Myocyte (in vitro differentiated cells): ENCODE data around the gene RNF220. TPM values are rescaled to one million over a fixed set of nuclear protein-coding genes. Genes with fewer than 3 reads are reported as not detected.

Source experiments
- DNase-seq: peaks from one replicate; pipeline ENCODE4 v3.0.0-alpha.2; 2012; ENCODE audit warnings: low read depth
- total RNA-seq: library from RNA; depleted of rRNA; stranded (reverse); fragments of >200 nt; gene quantifications from 2 replicates; pipeline ENCODE4 v1.2.3, GENCODE V29; 2014

The RNF220 gene
- total RNA-seq, 1 donor from 2014 or later = 129 TPM

DNA sequence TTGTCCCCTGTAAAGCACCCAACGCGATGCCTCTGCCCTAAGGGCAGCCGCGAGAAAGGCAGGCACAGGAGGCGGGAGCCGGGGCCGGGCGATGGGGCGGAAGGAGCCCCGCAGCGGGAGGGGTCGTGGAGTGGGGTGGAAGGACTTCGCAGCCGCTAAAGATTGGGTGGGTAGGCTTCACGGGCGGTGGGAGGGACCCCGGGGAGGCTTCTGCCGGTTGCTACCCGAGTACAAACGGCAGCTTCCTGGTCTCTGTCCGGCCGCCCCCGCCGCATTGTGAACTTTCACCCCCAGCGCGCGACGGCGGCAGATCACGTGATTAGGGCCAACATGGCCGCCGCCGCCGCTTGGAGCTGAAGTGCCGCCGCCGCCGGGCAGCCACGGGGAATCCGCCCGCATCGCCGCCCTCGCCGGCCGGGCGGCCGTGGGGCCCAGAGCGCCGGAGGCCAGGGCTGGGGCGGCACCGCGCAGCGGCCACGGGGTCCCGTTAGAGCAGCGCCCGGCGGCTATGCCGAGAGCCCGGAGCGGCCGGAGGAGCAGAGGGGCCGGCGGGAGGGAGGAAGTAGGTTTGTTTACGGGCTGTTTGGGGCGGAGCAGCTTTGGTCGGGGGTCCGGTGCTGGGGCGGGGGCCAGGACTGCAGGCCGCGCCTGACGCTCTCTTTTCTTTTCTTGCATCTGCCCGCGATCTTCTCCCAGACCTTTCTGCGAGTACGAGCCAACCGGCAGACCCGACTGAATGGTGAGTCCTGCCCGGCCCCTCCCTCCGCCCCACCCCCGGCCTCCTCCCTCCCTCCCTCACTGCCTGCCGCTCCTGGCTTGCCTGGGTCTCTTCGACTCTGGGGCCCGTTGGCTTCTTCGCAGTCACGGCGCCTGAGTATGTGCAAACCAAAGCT is 226.8 kb downstream of the RNF220 start:
- DNase-seq = peak; percentile 88

DNA sequence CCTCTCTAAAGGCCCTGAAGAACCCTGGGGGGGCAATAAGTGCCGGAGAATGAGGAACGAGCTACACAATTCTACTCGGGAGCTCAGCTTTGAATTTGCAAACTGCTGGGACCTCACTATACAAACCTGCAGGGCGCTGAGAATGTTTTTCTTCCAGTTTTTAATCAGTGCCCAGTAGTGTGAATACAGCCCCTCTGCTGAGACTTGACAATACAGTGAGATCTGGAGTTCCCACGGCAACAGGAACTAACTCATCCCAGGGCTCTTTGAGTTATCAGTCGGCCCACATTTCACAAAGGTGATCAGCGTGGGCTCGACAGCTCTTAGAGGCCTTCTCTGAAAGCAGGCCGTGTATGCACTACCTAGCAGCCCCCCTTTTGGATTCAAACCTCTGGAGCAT is 227.5 kb downstream of the RNF220 start:
- DNase-seq = no peak

DNA sequence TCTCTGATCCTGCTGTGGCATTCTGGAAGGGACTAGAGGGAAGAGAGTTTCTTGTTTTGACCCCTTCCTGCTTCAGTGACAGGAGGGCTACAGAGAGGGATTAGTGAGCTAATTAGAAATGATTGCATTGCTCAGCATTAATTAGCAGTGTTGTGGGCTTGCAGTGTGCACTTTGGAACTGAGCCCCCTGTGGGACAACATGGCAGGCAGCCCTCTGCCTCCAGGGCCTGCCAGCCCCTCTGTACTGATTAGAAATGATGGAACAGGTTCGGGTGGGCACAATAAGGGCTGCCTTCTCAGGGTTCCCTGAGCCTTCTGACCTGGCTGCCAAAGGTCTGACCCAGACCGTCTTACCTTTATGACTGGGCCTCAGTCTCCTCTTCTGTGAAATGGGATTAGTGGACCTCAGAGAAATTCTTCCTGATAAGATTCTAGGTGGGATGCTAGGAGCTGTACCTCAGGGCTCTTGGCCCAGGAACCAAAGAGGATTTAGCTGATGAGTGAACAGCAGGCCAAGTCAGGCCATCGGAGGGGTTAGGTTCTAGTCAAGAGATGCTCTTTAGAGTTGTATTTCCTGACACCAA is 229.6 kb downstream of the RNF220 start:
- DNase-seq = no peak

DNA sequence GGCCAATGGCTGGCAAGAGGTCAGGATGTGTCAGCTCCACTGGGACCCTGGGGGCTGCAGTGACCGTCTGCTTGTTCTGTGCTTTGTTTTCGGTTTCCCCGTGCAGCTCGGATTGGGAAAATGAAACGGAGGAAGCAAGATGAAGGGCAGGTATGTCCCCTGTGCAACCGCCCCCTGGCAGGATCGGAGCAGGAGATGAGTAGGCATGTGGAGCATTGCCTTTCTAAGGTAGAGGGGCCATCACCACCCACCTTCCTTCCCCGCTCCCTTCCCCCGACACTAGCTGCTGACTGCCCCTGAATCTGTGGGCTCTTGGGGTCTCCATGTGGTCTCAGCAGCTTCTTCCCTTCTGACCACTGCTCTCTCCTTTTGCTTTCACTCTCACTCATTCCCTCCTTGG is 230.4 kb downstream of the RNF220 start:
- DNase-seq = no peak

DNA sequence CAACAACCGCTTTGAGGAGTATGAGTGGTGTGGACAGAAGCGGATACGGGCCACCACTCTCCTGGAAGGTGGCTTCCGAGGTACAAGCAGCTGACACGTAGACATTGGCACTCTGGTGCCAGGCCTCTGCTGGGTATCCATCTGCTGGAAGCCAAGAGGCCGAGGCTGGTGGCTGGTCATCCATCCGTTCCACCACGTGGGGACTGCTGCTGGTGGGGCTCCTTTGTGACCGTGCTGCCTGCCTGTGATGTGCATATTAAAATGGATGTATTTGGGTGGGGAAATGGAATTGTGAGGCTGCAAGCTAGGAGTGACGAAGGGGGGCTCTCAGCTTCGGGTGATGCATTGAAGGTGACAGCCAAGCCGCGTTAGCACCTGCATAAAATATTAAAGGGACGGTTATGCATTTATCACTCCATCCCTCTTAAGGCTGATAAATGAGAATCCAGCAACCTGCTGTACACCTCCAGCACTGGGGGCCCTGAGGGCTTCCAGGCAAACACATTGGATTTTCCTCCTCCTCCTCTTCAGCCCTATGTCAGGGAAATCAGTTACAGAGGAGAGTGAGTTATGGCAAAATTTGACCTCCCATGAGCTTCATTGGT is 231.1 kb downstream of the RNF220 start:
- no peak for DNase-seq

DNA sequence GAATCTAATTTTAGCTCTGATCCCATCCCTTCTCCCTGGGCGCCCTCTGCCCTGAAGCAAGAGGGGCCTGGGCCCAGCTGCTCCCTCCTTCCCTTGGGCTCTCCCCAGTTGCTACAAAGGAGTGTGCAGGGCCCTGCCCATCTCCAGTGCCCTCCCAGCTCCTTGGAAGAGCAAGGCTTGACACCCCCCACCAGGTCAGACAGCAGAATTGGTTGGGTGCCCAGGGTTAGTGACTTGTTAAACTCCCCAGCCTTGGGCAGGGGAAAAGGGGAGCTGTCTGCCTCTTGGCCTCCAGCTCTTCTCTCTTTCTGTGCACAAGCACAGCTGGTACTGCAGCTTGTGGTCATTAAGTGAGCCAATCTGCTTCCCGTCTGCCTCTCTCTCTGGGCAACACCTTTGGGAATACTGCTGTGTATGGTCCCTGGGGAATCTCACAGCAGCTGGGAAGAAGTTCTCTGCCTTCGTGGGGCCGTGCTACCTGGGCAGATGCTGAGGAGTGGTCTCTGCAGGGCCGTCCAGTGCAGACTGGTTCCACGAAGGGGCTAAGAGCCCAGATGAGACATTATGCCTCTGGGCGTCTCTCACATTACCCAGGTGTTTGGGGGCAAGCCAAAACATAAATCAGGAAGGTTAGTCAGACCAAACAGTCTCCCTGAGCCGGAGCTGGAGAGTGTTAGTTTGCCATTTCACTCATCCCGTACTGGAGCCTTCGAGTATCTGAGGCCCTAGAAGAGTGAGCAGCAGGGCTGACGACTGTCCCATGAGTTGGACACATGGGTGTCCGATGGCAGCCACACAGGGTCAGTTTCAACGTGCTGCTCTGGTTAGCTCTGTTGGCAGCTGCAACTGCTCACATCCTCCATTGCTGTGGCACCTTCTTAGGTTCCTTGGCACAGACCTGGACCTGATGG is 231.9 kb downstream of the RNF220 start:
- DNase-seq = peak; percentile 85

DNA sequence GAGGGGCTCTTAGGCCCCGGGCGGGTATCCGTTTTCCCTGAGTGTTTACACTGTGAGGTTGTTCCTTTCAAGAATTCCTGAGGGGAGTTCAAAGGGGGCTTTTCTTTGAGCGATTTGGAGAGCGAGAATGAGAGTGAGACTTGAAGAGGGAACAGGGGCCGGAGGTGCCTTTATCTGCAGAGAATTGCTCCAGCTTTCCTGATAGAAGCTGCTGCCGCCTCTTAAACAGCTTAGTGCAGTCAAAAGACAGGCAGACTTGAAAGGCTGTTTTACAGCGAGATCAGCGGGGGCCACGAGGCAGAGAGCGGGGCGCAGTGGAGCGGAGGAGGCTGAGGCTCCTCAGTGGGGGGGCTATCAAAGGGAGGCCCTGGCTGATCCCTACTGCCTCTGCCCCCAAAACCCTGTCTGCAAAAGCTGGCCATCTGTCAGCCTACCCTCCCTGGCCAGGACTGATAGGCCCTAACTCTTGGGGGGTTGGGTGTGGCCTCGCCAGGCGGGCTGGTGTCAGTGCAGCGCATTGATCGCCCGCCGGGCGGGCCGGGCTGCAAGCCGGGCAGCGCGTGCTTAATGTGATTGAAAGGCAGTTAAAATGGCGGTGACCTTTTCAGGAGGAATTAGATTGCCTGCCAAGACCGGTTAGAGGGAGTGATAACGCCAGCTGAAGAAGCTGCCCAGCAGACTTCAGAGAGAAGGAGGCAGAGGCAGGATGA is 232.8 kb downstream of the RNF220 start:
- DNase-seq = no peak

DNA sequence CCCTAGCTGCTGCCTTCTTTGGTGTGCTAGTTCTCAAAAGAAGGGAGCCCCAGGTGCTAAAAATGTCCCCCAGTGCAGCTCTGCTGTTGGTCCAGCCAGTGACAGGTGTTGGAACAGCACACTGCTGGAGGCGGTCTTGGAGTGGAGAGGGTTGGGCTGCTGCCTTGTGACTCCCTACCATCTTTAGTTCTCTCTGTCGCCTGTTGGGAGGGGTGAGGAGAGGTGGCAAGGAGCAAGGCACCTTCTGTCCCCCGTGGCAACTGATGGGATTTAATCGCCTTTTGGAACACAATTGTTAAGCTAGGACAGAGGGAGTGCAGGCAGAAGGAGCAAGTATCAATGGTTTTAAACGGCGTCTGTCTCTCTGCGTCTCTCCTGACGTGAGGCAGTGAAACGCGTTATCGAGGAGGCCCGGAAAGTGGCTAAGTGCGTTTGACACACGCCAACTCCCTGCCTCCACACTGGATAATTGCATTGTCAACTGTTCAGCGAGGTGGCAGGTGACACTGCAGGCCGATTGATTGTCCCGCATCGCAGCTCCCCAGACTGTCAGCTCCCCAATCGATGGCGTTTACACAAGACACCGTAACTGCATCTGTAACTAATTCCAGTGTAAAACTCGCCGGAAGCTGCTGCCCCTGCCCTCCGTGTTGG is 235.3 kb downstream of the RNF220 start:
- DNase-seq = peak; percentile 84

DNA sequence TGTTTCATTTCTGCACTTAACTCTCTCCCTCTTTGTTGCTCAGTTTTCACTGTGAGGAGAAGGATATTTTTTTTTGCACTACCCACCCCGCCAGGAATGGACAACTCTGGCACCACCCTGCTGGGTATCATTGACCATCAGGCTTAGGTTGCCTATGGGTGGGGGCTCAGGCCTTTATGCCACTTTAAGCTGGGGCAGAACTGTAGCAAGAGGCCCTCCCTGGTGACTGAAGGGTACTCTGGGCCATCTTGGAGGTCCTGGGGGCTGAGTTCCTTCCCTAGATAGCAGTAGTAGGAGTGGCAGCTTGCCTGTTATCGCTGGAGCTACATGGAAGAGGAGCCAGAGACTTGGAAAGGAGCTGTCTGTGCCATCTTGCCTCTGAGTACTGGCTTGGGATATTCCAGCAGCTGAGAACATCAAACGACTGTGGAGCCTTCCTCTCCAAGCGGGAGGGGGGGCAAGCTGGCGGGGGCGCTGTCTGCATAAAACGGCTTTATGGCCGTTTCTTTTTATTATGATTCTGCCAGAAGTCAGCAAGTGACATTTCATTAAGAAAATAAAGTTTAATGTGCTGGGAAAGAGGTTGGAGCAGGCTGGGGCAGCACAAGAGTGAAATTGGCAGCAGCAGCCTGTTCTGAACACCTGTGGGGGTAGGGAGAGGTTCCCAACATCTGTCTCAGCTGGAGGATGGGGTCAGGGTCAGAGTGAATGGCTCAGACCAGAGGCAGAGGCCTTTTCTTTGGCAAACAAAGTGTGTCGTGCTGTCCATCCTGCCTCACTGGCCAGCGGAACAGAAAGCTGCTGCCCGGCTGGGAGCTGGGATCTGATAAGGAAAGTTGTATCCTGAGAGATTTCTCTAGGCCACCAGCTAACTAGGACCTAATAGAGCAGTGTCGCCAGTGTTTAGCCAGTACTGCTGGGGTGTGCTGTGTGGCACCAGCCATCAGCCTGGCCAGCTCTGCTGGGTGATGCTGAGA is 236.4 kb downstream of the RNF220 start:
- DNase-seq = no peak

DNA sequence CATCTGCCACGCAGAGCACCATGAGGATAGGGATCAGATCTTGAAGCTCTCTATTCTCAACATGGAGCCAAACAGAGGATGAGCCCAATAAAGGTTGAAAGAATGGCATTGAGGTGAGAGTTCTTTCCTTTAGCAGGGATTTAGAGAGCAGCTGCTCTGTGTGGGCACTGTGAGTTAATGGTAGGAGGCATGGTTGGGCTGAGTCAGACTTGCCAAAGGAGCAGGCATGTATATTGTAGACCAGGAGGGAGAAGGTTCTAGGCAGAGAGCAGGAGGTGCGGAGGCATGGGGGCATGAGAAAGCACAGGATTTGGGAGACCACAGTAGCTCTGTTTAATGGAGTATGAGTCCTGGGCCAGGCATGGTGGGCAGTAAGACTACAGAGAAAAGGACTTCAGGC is 237.2 kb downstream of the RNF220 start:
- peak; percentile 80 for DNase-seq

DNA sequence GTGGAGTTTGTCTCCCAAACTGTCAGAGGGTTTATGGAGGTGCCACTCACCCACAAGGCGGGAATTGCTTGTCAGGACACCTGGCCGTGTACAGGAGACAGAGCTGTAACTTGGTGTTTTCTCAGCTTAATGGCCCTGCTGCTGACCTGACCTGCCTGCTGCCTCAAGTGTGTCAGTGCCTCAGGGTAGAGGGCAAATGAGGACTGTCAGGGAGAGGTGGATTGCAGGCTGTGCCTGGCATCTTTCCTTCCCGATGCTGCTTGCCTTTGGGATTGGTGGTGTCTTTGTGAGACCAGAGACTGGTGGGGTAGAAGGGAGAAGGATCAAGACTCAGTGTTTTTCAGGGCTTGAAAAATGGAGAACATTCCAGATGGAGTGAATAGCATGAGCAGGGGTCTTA is 237.9 kb downstream of the RNF220 start:
- peak; percentile 54 for DNase-seq

DNA sequence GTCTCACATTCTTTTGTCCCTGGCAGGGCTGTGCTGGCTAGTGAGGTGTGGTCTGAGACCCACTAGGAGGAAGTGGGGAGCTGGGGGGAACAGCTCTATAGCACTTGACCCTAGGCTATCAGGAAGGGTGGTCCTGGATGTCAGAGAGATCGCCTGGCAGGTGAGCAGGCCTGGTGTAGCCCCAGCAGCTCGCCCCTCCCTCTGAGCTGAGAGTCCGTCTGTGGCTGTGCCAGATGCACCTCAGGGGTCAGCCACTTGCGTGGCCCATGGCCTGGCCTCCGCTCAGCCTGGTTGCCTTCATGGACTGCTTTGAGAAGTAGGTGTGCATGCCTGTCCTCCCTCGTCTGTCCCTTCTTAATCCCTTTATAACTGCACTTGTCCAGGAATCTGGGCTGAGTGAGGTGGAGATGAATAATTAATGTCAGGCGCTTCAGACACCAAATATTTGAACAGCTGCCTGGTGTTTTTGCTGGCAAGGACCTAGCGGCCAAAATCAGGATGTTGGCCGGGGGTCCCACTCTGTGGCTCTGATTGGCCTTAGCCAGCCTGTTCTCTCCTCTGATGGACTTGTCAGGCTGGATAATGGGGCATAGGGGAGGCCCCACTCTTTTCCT is 238.8 kb downstream of the RNF220 start:
- DNase-seq = peak; percentile 94

DNA sequence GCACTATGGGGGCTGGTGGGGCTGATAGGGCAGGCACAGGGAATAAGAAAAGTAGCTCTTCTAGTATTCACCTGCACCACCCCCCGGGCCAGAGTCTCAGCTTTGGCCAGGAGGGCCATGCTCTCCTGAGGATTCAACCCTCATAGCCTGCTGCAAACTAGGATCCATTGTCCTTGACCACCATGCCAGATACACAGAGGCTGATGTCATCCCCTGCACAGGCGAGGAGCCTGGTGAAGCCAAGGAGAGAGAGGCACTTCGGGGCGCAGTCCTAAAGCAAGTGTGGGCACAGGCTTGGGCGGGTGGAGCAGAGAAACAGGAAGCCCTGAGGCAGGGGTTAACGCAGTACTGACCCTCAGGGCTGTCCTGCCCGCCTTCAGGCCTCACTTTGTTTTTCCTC is 239.8 kb downstream of the RNF220 start:
- peak; percentile 51 for DNase-seq

DNA sequence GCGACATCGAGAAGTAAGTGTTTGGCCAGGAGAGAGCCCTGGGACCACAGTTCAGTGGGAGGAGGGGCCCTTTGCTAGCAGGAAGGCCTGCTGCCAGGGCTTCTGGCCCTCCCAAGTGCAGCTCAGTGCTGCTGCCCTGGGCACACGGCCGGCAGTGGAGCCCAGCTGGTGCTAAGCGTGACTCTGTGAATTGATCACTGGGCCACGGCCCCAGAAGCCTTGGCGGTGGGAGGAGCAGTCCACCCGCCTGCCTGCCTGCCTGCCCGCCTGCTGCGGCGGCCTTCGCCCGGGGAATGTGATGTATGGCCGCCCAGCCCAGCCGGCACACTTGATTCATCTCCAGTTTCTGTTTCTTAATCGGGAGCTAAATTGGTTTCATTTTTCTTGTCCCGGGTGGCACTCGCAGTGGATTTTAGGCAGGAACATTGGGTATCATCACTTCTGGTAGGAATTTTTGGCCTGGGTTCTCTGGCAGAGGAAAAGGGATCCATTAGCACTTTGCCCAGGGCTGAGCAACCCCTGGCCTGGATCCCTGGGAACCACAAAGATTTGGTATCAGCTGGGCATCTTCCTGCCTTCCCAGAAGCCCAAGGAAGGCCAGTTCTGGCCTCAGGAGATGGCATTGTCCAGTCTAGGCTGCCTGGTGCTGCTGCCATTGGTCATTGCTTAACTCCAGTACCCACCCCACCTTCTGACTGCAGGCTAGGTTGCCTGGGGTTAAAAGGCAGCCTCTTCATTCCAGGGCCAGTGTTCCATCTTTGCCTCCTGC is 240.6 kb downstream of the RNF220 start:
- DNase-seq = peak; percentile 96

DNA sequence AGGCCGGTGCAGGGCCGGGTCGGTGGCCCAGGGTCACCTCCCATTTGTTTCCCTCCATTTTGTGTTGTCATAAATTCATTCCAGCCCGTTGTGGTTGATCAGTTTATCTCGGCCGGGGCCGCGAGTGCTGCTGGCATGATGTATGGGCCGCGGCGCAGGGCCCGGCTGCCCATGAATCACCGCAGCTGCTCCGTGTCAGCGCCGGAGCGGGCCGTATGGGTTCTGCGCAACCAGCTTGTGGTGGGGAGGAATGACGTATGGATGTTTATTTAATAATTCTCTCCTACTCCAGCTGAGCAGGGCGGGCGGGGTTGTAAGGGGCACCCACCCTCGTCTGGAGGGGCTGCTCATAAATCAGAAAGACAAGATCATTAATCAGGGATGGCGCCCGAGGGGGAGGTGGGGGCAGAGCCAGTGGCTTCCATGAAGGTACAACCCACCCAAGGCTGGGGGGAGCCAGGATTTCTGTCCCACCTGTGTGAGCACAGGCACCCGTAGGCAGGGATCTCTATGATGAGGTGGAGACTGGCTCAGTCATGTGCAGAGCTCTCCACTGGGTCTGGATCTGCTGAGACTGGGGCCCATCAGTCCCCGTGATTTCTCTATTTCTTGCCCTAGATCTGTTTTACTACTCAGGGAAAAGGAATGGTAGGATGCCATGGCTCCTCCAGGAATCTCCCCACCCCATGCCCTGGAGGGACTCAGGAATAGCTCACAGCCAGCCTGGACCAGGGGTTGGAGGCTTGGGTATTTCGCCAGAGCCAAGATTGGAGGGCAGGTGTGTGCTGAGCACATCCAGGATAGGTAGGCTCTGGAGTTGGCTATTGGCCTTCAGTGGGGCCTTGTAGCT is 241.4 kb downstream of the RNF220 start:
- DNase-seq = peak; percentile 95

DNA sequence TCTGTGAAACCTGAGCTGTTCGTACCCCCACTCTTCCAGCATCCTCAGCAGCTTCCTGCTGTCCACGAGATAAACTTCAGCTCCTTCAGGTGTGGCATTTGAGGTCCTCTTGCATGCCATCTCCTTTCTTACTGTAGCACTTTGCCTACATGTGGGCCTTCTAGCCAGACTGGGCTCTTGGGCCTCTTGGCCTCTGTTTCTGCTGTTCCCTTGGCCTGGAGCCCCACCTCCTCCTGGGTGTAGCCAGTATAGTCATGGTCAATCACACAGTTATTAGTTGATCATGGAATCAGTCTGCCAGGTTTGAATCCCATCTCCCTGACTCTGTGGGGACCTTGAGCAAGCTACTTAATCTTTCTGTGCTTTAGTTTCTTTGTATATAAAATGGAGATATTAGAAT is 242.8 kb downstream of the RNF220 start:
- no peak for DNase-seq
